Right lung (tissue), 5 donors: ENCODE measurements around the gene ABCB9. TPM values are rescaled to one million over a fixed set of nuclear protein-coding genes. Genes with fewer than 3 reads are reported as not detected.

Source experiments
- DNase-seq, 2 donors: peaks; one replicate each; pipeline ENCODE4 v3.0.0-alpha.2; 2013
- polyA plus RNA-seq, 5 donors: library from polyadenylated mRNA; unstranded; fragments of 120-200 nt; gene quantifications; one replicate each; pipeline versions ENCODE4 v1.2.1 to v1.2.3, GENCODE V29; 2013; ENCODE audit warnings: inconsistent platforms in 1 of 5, low replicate concordance in 1 of 5; ENCODE audit not compliant: insufficient read length in 5 of 5, insufficient read depth in 1 of 5

ABCB9 gene
- polyA plus RNA-seq, 5 donors, result 6.9 to 11.5 (median 9.0) TPM

- no peak for DNase-seq
Measured at GRCh38 chr12:122965321-122965751, 927 bp downstream of the ABCB9 start.

GRCh38 chr12:122964439-122965257 lies 1.6 kb downstream of the ABCB9 start:
- no peak for DNase-seq

GRCh38 chr12:122963941-122964265 lies 2.4 kb downstream of the ABCB9 start:
- DNase-seq, result no peak

GRCh38 chr12:122961531-122962329 lies 4.5 kb downstream of the ABCB9 start:
- no peak for DNase-seq

GRCh38 chr12:122960193-122960569 lies 6.1 kb downstream of the ABCB9 start:
- DNase-seq, result no peak

- DNase-seq, result no peak
Measured at GRCh38 chr12:122959566-122960192, 6.6 kb downstream of the ABCB9 start.

- DNase-seq, result no peak
Measured at GRCh38 chr12:122958198-122958888, 7.9 kb downstream of the ABCB9 start.

- no peak for DNase-seq
Measured at GRCh38 chr12:122956035-122956434, 10.2 kb downstream of the ABCB9 start.

- no peak for DNase-seq
Measured at GRCh38 chr12:122955156-122955555, 11.1 kb downstream of the ABCB9 start.

GRCh38 chr12:122951979-122952892 lies 14.0 kb downstream of the ABCB9 start:
- DNase-seq, result peak in 1 of 2 donors; percentile 63

- no peak for DNase-seq
Measured at GRCh38 chr12:122951406-122951805, 14.9 kb downstream of the ABCB9 start.

- no peak for DNase-seq
Measured at GRCh38 chr12:122949816-122950675, 16.2 kb downstream of the ABCB9 start.

- no peak for DNase-seq
Measured at GRCh38 chr12:122949405-122949804, 16.9 kb downstream of the ABCB9 start.

GRCh38 chr12:122948605-122949004 lies 17.7 kb downstream of the ABCB9 start:
- no peak for DNase-seq

GRCh38 chr12:122947352-122947792 lies 18.9 kb downstream of the ABCB9 start:
- no peak for DNase-seq

GRCh38 chr12:122946690-122947341 lies 19.4 kb downstream of the ABCB9 start:
- no peak for DNase-seq

GRCh38 chr12:122944605-122945592 lies 21.4 kb downstream of the ABCB9 start:
- no peak for DNase-seq

- no peak for DNase-seq
Measured at GRCh38 chr12:122943196-122943595, 23.1 kb downstream of the ABCB9 start.
